Activated naive CD4-positive, alpha-beta T cell treated with Interleukin-2 at 50 U/mL for 16 hours (primary cell): ENCODE measurements around the gene PVALB.
"Not testable (repeated sequence)": the region's sequence is repeated elsewhere in the genome, so short reads cannot be mapped to it uniquely, and the experiment has no call there.

Experiments used
- DNase-seq: peaks from one replicate; pipeline ENCODE4 v3.0.0-alpha.2; 2020

PVALB gene

GRCh38 chr22:36754881-36755280 is 62.0 kb downstream of the PVALB start:
- not testable (repeated sequence) for DNase-seq

GRCh38 chr22:36753916-36754315 is 62.9 kb downstream of the PVALB start:
- DNase-seq, result no peak

GRCh38 chr22:36753120-36753802 is 63.6 kb downstream of the PVALB start:
- DNase-seq, result no peak
